Lung (tissue), 12 donors: ENCODE data around the gene PRG2. TPM values are rescaled to one million over a fixed set of nuclear protein-coding genes. Genes with fewer than 3 reads are reported as not detected.

ENCODE experiments used
- ATAC-seq: fragments of 200-7000 bp; cut with Tn5 transposase; one replicate; pipeline ENCODE4 v1.9.1; 2020; ENCODE audit warnings: moderate number of reproducible peaks; ENCODE audit not compliant: insufficient read depth, low FRiP score
- DNase-seq, 3 donors: peaks; one replicate each; pipeline ENCODE4 v3.0.0-alpha.2; 2013 to 2017
- H3K27ac ChIP-seq, 2 donors: one replicate each; pipeline ENCODE4 v1.5.1; 2013; ENCODE audit warnings: mild to moderate bottlenecking in 2 of 2, moderate library complexity in 2 of 2, control low read depth in 1 of 2, inconsistent platforms in 1 of 2, low read depth in 1 of 2, low read length in 1 of 2
- H3K27me3 ChIP-seq, 3 donors: one replicate each; pipeline ENCODE4 v1.5.1; 2013; ENCODE audit warnings: low read length in 2 of 3; ENCODE audit not compliant: control insufficient read depth in 3 of 3, insufficient read depth in 3 of 3
- H3K36me3 ChIP-seq, 4 donors: one replicate each; pipeline ENCODE4 v1.5.1; 2013; ENCODE audit warnings: low read length in 4 of 4, mild to moderate bottlenecking in 1 of 4, moderate library complexity in 1 of 4; ENCODE audit not compliant: control insufficient read depth in 4 of 4, insufficient read depth in 4 of 4
- H3K4me1 ChIP-seq, 5 donors: one replicate each; pipeline ENCODE4 v1.5.1; 2013; ENCODE audit warnings: low read length in 5 of 5, mild to moderate bottlenecking in 2 of 5, moderate library complexity in 1 of 5; ENCODE audit not compliant: control insufficient read depth in 5 of 5, insufficient read depth in 5 of 5
- H3K4me3 ChIP-seq: one replicate; pipeline ENCODE4 v1.5.1; 2013; ENCODE audit warnings: mild to moderate bottlenecking, control low read depth, moderate library complexity
- H3K9ac ChIP-seq, 2 donors: one replicate each; pipeline ENCODE4 v1.5.1; 2013; ENCODE audit warnings: low read length in 2 of 2, control low read depth in 1 of 2; ENCODE audit not compliant: insufficient read depth in 1 of 2
- H3K9me3 ChIP-seq, 4 donors: one replicate each; pipeline ENCODE4 v1.5.1; 2013; ENCODE audit warnings: low read length in 3 of 4, mild to moderate bottlenecking in 1 of 4, moderate library complexity in 1 of 4; ENCODE audit not compliant: control insufficient read depth in 4 of 4, insufficient read depth in 3 of 4
- CTCF ChIP-seq: IDR thresholded peaks from 2 replicates; pipeline ENCODE4 v1.5.1; 2012; ENCODE audit warnings: mild to moderate bottlenecking; ENCODE audit errors: control extremely low read depth, extremely low read depth
- WGBS, 2 donors: extraction: QIAGEN DNeasy Blood & Tissue Kit; methylation state at CpG; one replicate each; pipeline ENCODE4 v1.1.7; 2013; 5-methylcytosine and 5-hydroxymethylcytosine counted together
- polyA plus RNA-seq, 2 donors: library from polyadenylated mRNA; stranded (reverse); fragments of 200-250 nt; gene quantifications; one replicate each; pipeline ENCODE4 v1.2.1, GENCODE V29; 2013
- total RNA-seq, 2 donors: library from RNA; depleted of rRNA in 1 of 2; stranded (reverse); fragments of >200 nt in 1 of 2; gene quantifications; one replicate each; pipeline ENCODE4 v1.2.1, GENCODE V29; 2014 to 2021
- donor health status: control.
- donor health status: control.
- donor health status: Bipolar disorder and iron deficiency.
- donor health status: healthy.
- donor health status: DM: yes; HTN: yes; CAD: no.

PRG2 gene
- total and polyA plus RNA-seq, 4 donors, result 0.68 to 5.3 (median 0.83) TPM

GRCh38 chr11:57414612-57415212, 24.3 kb upstream of the PRG2 start:
- ATAC-seq (no peak), DNase-seq (no peak)
- no peaks in the 10 kb centered on the region for H3K9me3 ChIP-seq
- H3K4me1 ChIP-seq, result peaks cover 0 to 3% (median 0%) of the 10 kb centered on the region in 5 donors
- H3K27me3 ChIP-seq, result no peaks in the 10 kb centered on the region
- H3K4me3 ChIP-seq, result no peak overlapping the region
- 96 to 98% methylated on average over 11 of the region's 11 CpGs for WGBS, 2 donors
- peaks cover 10 to 49% (median 38%) of the 10 kb centered on the region in 4 donors for H3K36me3 ChIP-seq
- H3K27ac ChIP-seq, result no peak overlapping the region
- no peak overlapping the region for H3K9ac ChIP-seq
- TF ChIP-seq CTCF, result no peak

GRCh38 chr11:57413681-57414080, 23.2 kb upstream of the PRG2 start:
- no peak overlapping the region for H3K4me3 ChIP-seq
- H3K9me3 ChIP-seq, result no peaks in the 10 kb centered on the region
- 91 to 96% methylated on average over 4 of the region's 4 CpGs for WGBS, 2 donors
- H3K27me3 ChIP-seq, result no peaks in the 10 kb centered on the region
- H3K27ac ChIP-seq, result no peak overlapping the region
- H3K4me1 ChIP-seq, result peaks cover 0 to 3% (median 0%) of the 10 kb centered on the region in 5 donors
- TF ChIP-seq CTCF, result no peak
- ATAC-seq (no peak), DNase-seq (no peak)
- no peak overlapping the region for H3K9ac ChIP-seq
- peaks cover 10 to 50% (median 47%) of the 10 kb centered on the region in 4 donors for H3K36me3 ChIP-seq

- H3K27ac ChIP-seq, result no peak overlapping the region
- H3K9ac ChIP-seq, result no peak overlapping the region
- no peak for ATAC-seq
- TF ChIP-seq CTCF, result no peak
- H3K36me3 ChIP-seq, result peaks cover 8 to 48% (median 42%) of the 10 kb centered on the region in 4 donors
- peaks cover 0 to 12% (median 0%) of the 10 kb centered on the region in 5 donors for H3K4me1 ChIP-seq
- DNase-seq, result no peak
- no peaks in the 10 kb centered on the region for H3K27me3 ChIP-seq
- H3K4me3 ChIP-seq, result no peak overlapping the region
- H3K9me3 ChIP-seq, result no peaks in the 10 kb centered on the region
Observed at GRCh38 chr11:57410287-57410686, 19.8 kb upstream of the PRG2 start.
